Subcutaneous adipose tissue (tissue), 4 donors: ENCODE results near the gene SPEG. TPM values are rescaled to one million over a fixed set of nuclear protein-coding genes. Genes with fewer than 3 reads are reported as not detected.

Source experiments
- CTCF ChIP-seq: fragments of 450-650 bp; IDR thresholded peaks from one replicate; pipeline ENCODE4 v1.5.1; 2016; ENCODE audit warnings: low read depth, mild to moderate bottlenecking, control low read depth, antibody characterized with exemption, moderate library complexity
- total RNA-seq, 4 donors: library from RNA; depleted of rRNA; stranded (reverse); fragments of >200 nt; gene quantifications; one replicate each; pipeline ENCODE4 v1.1.0, GENCODE V29; 2016

SPEG gene
- total RNA-seq, 4 donors from 2014 or later: 0.49 to 5.9 (median 2.9) TPM

DNA sequence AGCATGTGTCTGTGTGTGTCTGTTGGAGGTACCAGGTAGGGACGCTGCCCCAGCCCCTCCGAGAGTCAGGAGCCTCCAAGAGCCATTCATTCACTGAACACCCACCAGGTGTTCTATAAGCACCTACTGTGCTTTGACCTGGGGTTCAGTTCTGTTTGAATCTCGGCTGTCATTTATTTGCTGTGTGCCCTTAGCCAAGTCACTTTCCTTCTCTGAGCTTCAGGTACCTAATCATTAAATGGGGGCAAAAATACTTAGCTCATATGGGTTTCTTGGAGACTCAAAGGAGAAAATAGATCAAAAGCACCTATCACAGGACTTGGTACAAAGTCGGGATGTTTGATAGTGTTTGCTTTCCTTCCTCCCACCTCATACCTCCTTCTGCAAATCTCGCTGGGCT is 92.8 kb downstream of the SPEG start:
- TF ChIP-seq CTCF: no peak

- no peak for TF ChIP-seq CTCF
Observed at GRCh38 chr2:219530048-219530963, 95.7 kb downstream of the SPEG start.

DNA sequence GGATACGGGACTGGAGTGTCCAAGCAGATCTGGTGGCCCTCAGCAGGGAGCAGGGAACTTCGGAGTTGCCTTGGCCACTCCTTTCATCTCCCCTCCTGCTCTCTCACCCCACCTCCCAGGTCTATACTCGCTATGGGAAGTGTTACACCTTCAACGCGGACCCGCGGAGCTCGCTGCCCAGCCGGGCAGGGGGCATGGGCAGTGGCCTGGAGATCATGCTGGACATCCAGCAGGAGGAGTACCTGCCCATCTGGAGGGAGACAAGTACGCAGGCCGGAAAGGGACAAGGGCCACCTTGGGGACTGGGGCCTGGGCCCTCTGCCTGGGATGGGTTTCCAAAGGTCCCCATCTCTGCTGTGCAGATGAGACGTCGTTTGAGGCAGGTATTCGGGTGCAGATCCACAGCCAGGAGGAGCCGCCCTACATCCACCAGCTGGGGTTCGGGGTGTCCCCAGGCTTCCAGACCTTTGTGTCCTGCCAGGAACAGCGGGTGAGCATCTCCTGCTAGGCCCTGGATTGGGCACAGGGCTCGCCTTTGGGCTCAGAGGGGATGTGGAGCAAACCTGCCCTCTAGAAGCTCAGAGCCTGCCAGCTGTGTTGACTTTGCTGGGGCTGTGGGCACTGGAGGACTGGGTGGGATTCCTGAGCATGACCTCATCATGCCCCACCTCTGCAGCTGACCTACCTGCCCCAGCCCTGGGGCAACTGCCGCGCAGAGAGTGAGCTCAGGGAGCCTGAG is 97.2 kb downstream of the SPEG start:
- TF ChIP-seq CTCF: no peak

DNA sequence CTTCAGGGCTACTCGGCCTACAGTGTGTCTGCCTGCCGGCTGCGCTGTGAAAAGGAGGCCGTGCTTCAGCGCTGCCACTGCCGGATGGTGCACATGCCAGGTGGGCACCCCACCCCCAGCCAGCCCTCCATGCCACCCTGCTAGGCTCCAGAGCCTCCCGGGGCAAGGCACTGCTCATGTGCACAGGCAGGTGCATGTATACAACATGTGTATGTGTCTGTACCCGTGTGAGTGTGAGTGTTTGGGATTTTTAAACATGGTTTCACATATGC is 97.7 kb downstream of the SPEG start:
- no peak for TF ChIP-seq CTCF

DNA sequence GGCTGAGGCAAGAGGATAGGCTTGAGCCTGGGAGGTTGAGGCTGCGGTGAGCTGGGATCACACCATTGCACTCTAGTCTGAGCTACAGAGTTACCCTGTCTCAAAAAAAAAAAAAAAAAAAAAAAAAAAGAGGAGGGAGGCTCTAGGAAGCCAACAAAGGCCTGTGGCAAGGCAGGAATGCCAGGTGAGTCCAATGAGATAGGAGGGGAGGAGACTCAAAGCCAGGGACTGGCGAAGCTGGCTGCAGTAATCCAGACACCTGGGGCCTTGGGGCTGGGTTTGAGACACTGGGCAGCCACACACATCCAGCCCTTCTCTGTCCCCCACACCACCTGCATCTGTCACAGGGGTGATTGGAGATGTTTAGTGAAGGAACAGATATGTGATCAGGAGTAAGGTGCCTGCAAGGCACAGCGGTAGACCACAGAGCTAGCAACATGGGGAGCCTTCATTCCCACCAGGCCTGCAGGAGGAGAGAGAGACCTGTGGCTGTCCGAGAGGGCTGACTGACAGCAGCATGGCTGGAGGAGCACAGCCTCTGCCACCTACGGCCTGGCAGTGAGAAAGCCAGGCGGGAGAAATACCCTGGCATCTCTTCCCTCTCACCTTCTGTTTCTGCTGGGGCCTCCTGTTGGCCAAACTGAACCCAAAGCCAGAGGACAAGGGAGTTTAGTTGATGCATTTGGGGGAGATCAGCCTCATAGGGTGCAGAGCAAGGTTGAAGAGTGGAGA is 99.5 kb downstream of the SPEG start:
- no peak for TF ChIP-seq CTCF

DNA sequence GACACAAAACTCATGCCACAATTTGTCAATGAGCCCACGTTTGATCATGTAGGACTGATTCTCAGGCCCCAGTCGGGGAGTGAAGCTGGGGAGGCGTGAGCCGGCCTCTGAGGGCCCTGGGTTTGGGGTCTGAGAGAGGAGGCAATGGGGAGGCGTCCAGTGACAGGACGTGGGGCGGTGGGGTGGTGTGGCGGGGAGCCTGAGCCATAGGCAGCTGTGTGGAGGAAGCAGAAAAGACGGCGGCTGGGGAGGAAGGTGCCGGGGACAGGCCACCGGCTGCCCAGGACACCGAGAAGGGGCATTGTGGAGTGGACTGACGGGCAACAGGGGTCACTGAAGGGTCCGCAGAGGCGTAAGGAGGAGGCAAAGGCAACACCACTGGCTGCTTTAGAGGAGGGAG is 101.8 kb downstream of the SPEG start:
- no peak for TF ChIP-seq CTCF

DNA sequence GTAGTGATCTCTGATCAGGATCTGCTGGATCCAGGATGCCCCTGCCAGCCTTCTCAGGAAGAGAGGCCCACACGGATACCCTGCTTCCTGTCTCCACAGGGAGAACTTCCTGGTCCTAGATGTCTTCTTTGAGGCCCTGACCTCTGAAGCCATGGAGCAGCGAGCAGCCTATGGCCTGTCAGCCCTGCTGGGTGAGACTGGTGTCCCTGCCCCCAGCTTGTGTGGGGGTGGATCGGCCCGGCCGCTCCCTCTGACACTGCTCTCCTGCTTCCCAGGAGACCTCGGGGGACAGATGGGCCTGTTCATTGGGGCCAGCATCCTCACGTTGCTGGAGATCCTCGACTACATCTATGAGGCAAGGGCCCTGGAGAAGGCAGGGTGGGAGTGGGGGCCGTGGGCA is 102.3 kb downstream of the SPEG start:
- no peak for TF ChIP-seq CTCF
